Peyer's patch (tissue), 4 donors: ENCODE results near the gene OR10J4.

Experiments used
- POLR2A ChIP-seq, 2 donors: fragments of 450-650 bp; IDR thresholded peaks; one replicate each; pipeline ENCODE4 v1.5.1; 2017; ENCODE audit warnings: antibody characterized with exemption in 2 of 2, mild to moderate bottlenecking in 2 of 2, moderate library complexity in 2 of 2
- TF ChIP-seq, protein P1 (sequence below), 6 experiments: fragments of 450-650 bp in 4 of 6; fragments of 200-600 bp in 2 of 6; sonication (generic) in 1 of 6; IDR thresholded peaks; one replicate each; pipeline ENCODE4 v1.5.1; 2017 to 2019; ENCODE audit warnings: antibody characterized with exemption in 6 of 6, mild to moderate bottlenecking in 3 of 6, moderate library complexity in 1 of 6

DNA sequence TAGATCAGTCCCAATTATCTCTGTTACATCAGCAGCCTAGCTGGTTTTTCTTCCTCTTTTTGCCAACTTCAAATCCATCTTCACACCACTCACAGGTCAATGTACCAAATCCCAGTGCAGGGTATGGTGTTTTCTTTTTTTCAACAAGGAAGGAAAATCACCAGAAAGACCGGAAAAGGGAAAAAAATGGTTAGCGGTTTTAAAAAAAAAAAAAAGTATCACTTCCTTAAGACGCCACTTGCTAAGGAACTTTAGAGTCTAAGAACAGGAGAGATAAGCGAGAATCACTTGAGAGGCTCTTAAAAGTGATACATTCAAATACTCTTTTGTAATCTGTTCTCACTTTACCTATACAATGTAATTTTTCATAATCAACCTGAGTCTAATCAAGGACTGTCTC lies 4.5 kb downstream of the OR10J4 start:
- TF ChIP-seq, protein P1, sequence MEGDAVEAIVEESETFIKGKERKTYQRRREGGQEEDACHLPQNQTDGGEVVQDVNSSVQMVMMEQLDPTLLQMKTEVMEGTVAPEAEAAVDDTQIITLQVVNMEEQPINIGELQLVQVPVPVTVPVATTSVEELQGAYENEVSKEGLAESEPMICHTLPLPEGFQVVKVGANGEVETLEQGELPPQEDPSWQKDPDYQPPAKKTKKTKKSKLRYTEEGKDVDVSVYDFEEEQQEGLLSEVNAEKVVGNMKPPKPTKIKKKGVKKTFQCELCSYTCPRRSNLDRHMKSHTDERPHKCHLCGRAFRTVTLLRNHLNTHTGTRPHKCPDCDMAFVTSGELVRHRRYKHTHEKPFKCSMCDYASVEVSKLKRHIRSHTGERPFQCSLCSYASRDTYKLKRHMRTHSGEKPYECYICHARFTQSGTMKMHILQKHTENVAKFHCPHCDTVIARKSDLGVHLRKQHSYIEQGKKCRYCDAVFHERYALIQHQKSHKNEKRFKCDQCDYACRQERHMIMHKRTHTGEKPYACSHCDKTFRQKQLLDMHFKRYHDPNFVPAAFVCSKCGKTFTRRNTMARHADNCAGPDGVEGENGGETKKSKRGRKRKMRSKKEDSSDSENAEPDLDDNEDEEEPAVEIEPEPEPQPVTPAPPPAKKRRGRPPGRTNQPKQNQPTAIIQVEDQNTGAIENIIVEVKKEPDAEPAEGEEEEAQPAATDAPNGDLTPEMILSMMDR (IDR thresholded peaks at IDR 0.05): no peak
- no peak for TF ChIP-seq POLR2A (IDR thresholded peaks at IDR 0.05)
